Measurements from ENCODE around the gene RAP1A.

The RAP1A gene

DNA sequence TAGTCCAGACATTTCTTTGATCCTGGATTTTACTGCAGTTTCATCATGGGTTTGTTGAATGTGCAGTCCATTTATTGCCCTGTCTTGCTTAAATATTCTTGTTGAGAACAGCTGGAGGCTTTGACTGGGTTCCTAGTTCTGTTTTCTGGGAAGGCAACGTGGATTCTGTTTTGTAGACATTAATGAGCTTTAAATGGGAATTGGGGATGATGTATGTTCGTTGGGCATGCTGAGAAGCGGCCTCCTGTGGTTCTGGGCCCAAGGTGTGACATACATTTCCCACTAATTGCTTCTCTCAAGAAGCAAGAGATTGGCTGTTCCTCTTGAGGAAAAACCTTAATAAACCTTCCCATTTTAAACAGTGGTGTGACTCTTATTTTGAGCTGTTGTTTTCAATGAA is 96.7 kb downstream of the RAP1A start:
- Histone ChIP-seq H2AFZ (ENCODE audit: low read length) (no peak overlapping the region), H3K9me3 (ENCODE audit: insufficient read depth, low read depth, low read length) (no peaks in the 10 kb centered on the region), H3F3A (ENCODE audit: low read depth) (no peaks in the 10 kb centered on the region), H3K9me2 (replicated peaks; ENCODE audit: low read depth, low read length) (no peaks in the 10 kb centered on the region), H3K4me1 (ENCODE audit: insufficient read depth, low read length, poor library complexity, severe bottlenecking) (no peaks in the 10 kb centered on the region), H3K4me2 (ENCODE audit: low read depth, low read length, poor library complexity, severe bottlenecking) (no peak overlapping the region), H3K27me3 (ENCODE audit: insufficient read depth, low read length, poor library complexity, severe bottlenecking) (no peaks in the 10 kb centered on the region), H3K36me3 (ENCODE audit: insufficient read depth, low read length) (peaks cover 5% of the 10 kb centered on the region; the same call in 1 of the 2 replicates), H3K9ac (ENCODE audit: low read depth, low read length, poor library complexity, severe bottlenecking) (no peak overlapping the region), H3K4me3 (ENCODE audit: low read length, poor library complexity, severe bottlenecking) (no peak overlapping the region), H3K79me2 (ENCODE audit: insufficient read depth, low read length) (no peaks in the 10 kb centered on the region), H4K20me1 (ENCODE audit: insufficient read depth, low read length, poor library complexity, severe bottlenecking) (no peaks in the 10 kb centered on the region)
- TF ChIP-seq CTCF (conservative IDR thresholded peaks at IDR 0.05; ENCODE audit: low read length) (no peak), EZH2phosphoT487 (IDR thresholded peaks at IDR 0.05; ENCODE audit: borderline replicate concordance) (no peak)

DNA sequence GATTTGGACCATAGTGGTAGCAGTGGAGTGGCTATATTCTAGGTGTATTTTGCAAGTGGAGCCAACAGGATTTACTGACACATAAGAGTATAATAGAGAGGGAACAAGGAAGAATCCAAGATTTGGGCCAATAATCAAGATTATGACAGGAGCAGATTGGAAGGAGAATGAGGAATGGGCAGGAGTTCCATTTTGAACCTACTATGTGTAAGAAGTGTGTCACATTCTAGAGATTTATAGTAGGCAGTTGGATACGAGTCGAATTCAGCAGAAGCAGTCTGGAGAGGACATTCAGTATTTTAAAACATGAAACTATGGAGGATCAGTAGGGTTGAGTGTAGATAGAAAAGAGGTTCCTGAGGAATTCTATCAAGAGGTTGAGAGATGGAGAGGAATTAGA is 97.9 kb downstream of the RAP1A start:
- H3K4me3 ChIP-seq (ENCODE audit: low read length, poor library complexity, severe bottlenecking) = no peak overlapping the region
- H3K4me1 ChIP-seq (ENCODE audit: insufficient read depth, low read length, poor library complexity, severe bottlenecking) = no peaks in the 10 kb centered on the region
- no peak overlapping the region for H2AFZ ChIP-seq (ENCODE audit: low read length)
- no peaks in the 10 kb centered on the region for H4K20me1 ChIP-seq (ENCODE audit: insufficient read depth, low read length, poor library complexity, severe bottlenecking)
- no peaks in the 10 kb centered on the region for H3K9me3 ChIP-seq (ENCODE audit: insufficient read depth, low read depth, low read length)
- no peaks in the 10 kb centered on the region for H3F3A ChIP-seq (ENCODE audit: low read depth)
- no peak for TF ChIP-seq EZH2phosphoT487 (IDR thresholded peaks at IDR 0.05; ENCODE audit: borderline replicate concordance)
- no peak for TF ChIP-seq CTCF (conservative IDR thresholded peaks at IDR 0.05; ENCODE audit: low read length)
- no peaks in the 10 kb centered on the region for H3K27me3 ChIP-seq (ENCODE audit: insufficient read depth, low read length, poor library complexity, severe bottlenecking)
- H3K9ac ChIP-seq (ENCODE audit: low read depth, low read length, poor library complexity, severe bottlenecking) = no peak overlapping the region
- H3K36me3 ChIP-seq (ENCODE audit: insufficient read depth, low read length) = peaks cover 3% of the 10 kb centered on the region; the same call in 1 of the 2 replicates
- no peaks in the 10 kb centered on the region for H3K79me2 ChIP-seq (ENCODE audit: insufficient read depth, low read length)
- no peaks in the 10 kb centered on the region for H3K9me2 ChIP-seq (replicated peaks; ENCODE audit: low read depth, low read length)
- no peak overlapping the region for H3K4me2 ChIP-seq (ENCODE audit: low read depth, low read length, poor library complexity, severe bottlenecking)

DNA sequence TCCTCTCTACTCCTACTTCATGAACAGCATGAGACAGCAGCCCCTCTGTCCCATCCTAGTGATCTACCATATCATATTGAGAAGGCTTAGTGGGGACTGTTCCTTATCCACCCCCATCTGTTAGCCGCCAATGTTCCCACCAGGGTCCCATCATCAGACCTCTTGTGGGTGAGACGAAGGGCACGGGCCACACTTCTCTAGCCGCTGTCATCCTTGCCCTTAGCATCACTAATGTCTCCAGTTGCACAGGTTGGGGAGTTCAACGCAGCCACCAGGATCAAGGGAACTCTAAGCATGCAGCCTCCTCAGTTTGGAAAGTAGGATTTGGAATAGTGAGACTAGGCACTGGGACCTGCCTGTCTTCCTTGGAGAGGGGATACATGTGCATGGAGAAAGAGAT is 99.5 kb downstream of the RAP1A start:
- H3F3A ChIP-seq (ENCODE audit: low read depth) = no peaks in the 10 kb centered on the region

More for the DNA sequence above, 99.5 kb downstream of the RAP1A start:
- no peaks in the 10 kb centered on the region for H3K9me2 ChIP-seq (replicated peaks; ENCODE audit: low read depth, low read length)
- H3K4me3 ChIP-seq (ENCODE audit: low read length, poor library complexity, severe bottlenecking) = no peak overlapping the region
- no peaks in the 10 kb centered on the region for H4K20me1 ChIP-seq (ENCODE audit: insufficient read depth, low read length, poor library complexity, severe bottlenecking)
- H3K27me3 ChIP-seq (ENCODE audit: insufficient read depth, low read length, poor library complexity, severe bottlenecking) = no peaks in the 10 kb centered on the region
- no peaks in the 10 kb centered on the region for H3K4me1 ChIP-seq (ENCODE audit: insufficient read depth, low read length, poor library complexity, severe bottlenecking)
- H2AFZ ChIP-seq (ENCODE audit: low read length) = no peak overlapping the region
- H3K36me3 ChIP-seq (ENCODE audit: insufficient read depth, low read length) = peaks cover 3% of the 10 kb centered on the region; the same call in 1 of the 2 replicates
- no peaks in the 10 kb centered on the region for H3K79me2 ChIP-seq (ENCODE audit: insufficient read depth, low read length)
- no peak for TF ChIP-seq EZH2phosphoT487 (IDR thresholded peaks at IDR 0.05; ENCODE audit: borderline replicate concordance)
- no peak for TF ChIP-seq CTCF (conservative IDR thresholded peaks at IDR 0.05; ENCODE audit: low read length)
- H3K9ac ChIP-seq (ENCODE audit: low read depth, low read length, poor library complexity, severe bottlenecking) = no peak overlapping the region
- no peaks in the 10 kb centered on the region for H3K9me3 ChIP-seq (ENCODE audit: insufficient read depth, low read depth, low read length)
- no peak overlapping the region for H3K4me2 ChIP-seq (ENCODE audit: low read depth, low read length, poor library complexity, severe bottlenecking)
